Measurements from ENCODE around the gene PCNX4.

- no peak for TF ChIP-seq CTCF (IDR thresholded peaks at IDR 0.05; ENCODE audit: low read length)
- no peak for TF ChIP-seq EZH2 (optimal IDR thresholded peaks at IDR 0.05; ENCODE audit: low read depth, low read length)
- no peak for TF ChIP-seq EZH2phosphoT487 (IDR thresholded peaks at IDR 0.05; ENCODE audit: low read length)
Measured at GRCh38 chr14:60102389-60102788, 10.7 kb downstream of the PCNX4 start.
